Esophagus muscularis mucosa (tissue), 4 donors: ENCODE results near the gene LCOR. TPM values are rescaled to one million over a fixed set of nuclear protein-coding genes. Genes with fewer than 3 reads are reported as not detected.
A peak's percentile ranks its signal among the peaks of the same experiment; 100 is the strongest.

ENCODE experiments used
- DNase-seq: peaks from one replicate; pipeline ENCODE4 v3.0.0-alpha.2; 2017; ENCODE audit errors: extremely low spot score
- H3K27ac ChIP-seq, 4 donors: fragments of 200-600 bp; sonication (generic); replicated peaks in 1 of 4; 1 replicate in 3 of 4; 2 replicates in 1 of 4; pipeline ENCODE4 v1.5.1; 2016 to 2019; ENCODE audit warnings: mild to moderate bottlenecking in 1 of 4
- H3K27me3 ChIP-seq, 4 donors: fragments of 200-600 bp; sonication (generic); one replicate each; pipeline versions ENCODE4 v1.5.1 to v1.6.0; 2016 to 2019
- H3K36me3 ChIP-seq, 4 donors: fragments of 200-600 bp; sonication (generic); one replicate each; pipeline ENCODE4 v1.5.1; 2016 to 2019
- H3K4me1 ChIP-seq, 4 donors: fragments of 200-600 bp; sonication (generic); one replicate each; pipeline ENCODE4 v1.5.1; 2016 to 2019
- H3K4me3 ChIP-seq, 4 donors: fragments of 200-600 bp; sonication (generic); 1 replicate in 2 of 4; 2 replicates in 2 of 4; pipeline ENCODE4 v1.5.1; 2016 to 2019; ENCODE audit warnings: mild to moderate bottlenecking in 4 of 4, moderate library complexity in 1 of 4
- H3K9me3 ChIP-seq, 4 donors: fragments of 200-600 bp; sonication (generic); 1 replicate in 3 of 4; 2 replicates in 1 of 4; pipeline ENCODE4 v1.5.1; 2016 to 2019
- EP300 ChIP-seq: sonication (generic); formaldehyde crosslinking; IDR thresholded peaks from one replicate; pipeline ENCODE4 v1.6.1; 2017; ENCODE audit warnings: antibody characterized with exemption
- POLR2A ChIP-seq: fragments of 450-650 bp; IDR thresholded peaks from one replicate; pipeline ENCODE4 v1.6.1; 2017; ENCODE audit warnings: antibody characterized with exemption, moderate library complexity, mild to moderate bottlenecking, low read depth
- POLR2AphosphoS5 ChIP-seq, 2 donors: sonication (generic); formaldehyde crosslinking; IDR thresholded peaks; one replicate each; pipeline ENCODE4 v1.6.1; 2017; ENCODE audit warnings: antibody characterized with exemption in 2 of 2
- WGBS: methylation state at CpG from one replicate; pipeline ENCODE4 v1.1.5; 2018; 5-methylcytosine and 5-hydroxymethylcytosine counted together
- intact Hi-C: fragments of 100-400 bp; cut with DNase I; formaldehyde crosslinking; loops from one replicate; pipeline ENCODE4 v1.15.1; 2023
- total RNA-seq, 4 donors: library from RNA; depleted of rRNA; stranded (reverse); fragments of >200 nt; gene quantifications; one replicate each; pipeline versions ENCODE4 v1.1.0 to v1.2.1, GENCODE V29; 2016
- TF ChIP-seq, protein P1 (sequence below), 3 experiments: fragments of 200-600 bp in 2 of 3; fragments of 450-650 bp in 1 of 3; sonication (generic) in 2 of 3; IDR thresholded peaks; one replicate each; pipeline ENCODE4 v1.5.1; 2017 to 2019; ENCODE audit warnings: antibody characterized with exemption in 3 of 3, mild to moderate bottlenecking in 2 of 3, moderate library complexity in 1 of 3

LCOR gene
- total RNA-seq, 4 donors from 2014 or later = 23.1 to 43.2 (median 29.4) TPM

DNA sequence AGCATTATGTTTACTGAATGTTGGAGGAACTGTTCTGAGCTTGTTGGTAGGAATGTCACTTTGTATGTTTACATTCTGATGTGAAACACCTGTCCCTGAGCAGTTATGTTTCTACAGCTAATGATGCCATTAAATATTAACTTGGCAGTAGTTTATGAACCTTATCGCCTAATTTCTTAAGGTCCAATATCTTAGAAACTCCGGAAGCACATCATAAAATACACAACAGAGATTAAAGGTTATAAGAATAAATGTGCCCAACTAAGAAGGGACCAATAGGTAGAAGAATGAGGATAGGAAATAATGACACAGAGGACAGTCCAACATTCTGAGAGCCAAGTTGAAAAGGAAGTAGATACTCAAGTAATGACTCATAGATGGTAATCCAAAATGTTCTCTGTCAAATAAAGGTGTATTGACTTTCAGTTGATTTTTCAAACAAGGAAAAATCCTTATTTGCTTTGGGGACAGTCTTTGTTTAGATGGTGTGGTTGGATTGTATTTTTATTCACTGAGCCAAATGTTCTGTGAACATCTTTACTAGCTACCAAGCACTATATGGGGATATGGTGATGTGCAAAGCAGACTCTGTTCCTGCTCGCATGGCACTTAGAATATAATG is 31.9 kb downstream of the LCOR start:
- H3K4me3 ChIP-seq = no peak overlapping the region
- WGBS = 64% methylated on average over 3 of the region's 3 CpGs
- no peak for DNase-seq
- H3K4me1 ChIP-seq = peaks cover 16 to 44% (median 24%) of the 10 kb centered on the region in 4 donors
- no peaks in the 10 kb centered on the region for H3K9me3 ChIP-seq
- peak overlapping the region in 1 of 4 donors; percentile 16 for H3K27ac ChIP-seq
- H3K36me3 ChIP-seq = peaks cover 0 to 14% (median 0%) of the 10 kb centered on the region in 4 donors
- TF ChIP-seq POLR2AphosphoS5 (IDR thresholded peaks at IDR 0.05) (peak in 1 of 2 donors; percentile 40), POLR2A (no peak)
- intact Hi-C loops = no loop called here
- no peaks in the 10 kb centered on the region for H3K27me3 ChIP-seq

DNA sequence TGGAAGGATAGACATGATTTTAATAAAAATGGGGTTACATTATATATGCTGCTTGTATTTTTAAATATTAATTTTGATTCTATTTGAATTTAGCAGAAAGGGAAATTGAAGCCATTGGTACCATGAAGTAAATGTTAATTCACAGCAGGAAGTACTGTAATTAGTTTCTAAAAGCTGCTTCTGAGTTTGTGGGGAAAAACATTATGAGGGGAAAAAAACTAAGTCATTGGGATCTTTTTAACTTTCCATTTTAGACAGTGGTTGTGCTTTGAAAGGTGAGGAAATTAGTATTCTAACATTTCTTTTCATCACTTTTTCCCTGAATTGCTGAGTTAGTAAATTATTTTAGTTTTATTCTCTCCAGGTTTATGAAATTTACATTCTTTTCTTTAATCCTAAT is 41.0 kb downstream of the LCOR start:
- no peak for DNase-seq
- H3K27me3 ChIP-seq = no peaks in the 10 kb centered on the region
- intact Hi-C loops = no loop called here
- H3K27ac ChIP-seq = no peak overlapping the region
- peaks cover 7 to 26% (median 18%) of the 10 kb centered on the region in 4 donors for H3K4me1 ChIP-seq
- no peaks in the 10 kb centered on the region for H3K9me3 ChIP-seq
- TF ChIP-seq, protein P1, sequence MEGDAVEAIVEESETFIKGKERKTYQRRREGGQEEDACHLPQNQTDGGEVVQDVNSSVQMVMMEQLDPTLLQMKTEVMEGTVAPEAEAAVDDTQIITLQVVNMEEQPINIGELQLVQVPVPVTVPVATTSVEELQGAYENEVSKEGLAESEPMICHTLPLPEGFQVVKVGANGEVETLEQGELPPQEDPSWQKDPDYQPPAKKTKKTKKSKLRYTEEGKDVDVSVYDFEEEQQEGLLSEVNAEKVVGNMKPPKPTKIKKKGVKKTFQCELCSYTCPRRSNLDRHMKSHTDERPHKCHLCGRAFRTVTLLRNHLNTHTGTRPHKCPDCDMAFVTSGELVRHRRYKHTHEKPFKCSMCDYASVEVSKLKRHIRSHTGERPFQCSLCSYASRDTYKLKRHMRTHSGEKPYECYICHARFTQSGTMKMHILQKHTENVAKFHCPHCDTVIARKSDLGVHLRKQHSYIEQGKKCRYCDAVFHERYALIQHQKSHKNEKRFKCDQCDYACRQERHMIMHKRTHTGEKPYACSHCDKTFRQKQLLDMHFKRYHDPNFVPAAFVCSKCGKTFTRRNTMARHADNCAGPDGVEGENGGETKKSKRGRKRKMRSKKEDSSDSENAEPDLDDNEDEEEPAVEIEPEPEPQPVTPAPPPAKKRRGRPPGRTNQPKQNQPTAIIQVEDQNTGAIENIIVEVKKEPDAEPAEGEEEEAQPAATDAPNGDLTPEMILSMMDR (IDR thresholded peaks at IDR 0.05) = no peak
- TF ChIP-seq POLR2A (no peak), POLR2AphosphoS5 (IDR thresholded peaks at IDR 0.05) (no peak), EP300 (no peak)
- no peak overlapping the region for H3K4me3 ChIP-seq
- H3K36me3 ChIP-seq = no peaks in the 10 kb centered on the region

DNA sequence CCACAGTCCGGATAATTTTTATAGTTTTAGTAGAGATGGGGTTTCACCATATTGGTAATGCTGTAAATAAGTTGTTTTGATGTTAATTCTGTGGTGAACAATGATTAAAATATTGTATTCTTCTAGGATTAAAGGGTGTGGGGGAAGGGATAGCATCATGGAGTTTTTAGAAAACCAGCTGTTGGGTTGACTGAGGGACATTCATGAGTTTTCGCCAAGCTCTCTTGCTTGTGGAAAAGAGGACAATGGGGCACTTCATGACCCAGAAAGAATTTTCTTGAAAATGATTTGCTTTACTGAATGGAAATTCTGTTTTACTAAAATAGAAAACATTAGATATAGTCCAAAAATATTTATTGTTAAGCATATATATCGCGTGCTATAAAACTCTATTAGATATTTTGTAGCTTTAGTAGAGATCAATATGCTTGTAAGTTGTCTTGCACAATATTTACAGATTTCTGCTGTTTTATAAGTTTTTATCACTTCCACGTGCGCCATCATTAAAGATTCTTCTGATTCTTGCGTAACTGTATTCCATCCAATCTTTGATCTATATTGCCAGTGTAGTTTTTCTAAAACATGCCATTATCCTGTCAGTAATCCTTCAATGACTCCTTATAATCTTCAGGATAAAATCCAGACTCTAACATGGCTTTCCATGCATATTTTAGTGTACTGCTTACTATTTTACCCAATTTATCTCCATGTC is 41.8 kb downstream of the LCOR start:
- WGBS = 96% methylated on average over 7 of the region's 7 CpGs
- H3K27ac ChIP-seq = no peak overlapping the region
- intact Hi-C loops = no loop called here
- H3K4me3 ChIP-seq = no peak overlapping the region
- no peaks in the 10 kb centered on the region for H3K27me3 ChIP-seq
- H3K36me3 ChIP-seq = peaks cover 0 to 4% (median 0%) of the 10 kb centered on the region in 4 donors
- no peak for DNase-seq
- peaks cover 7 to 33% (median 24%) of the 10 kb centered on the region in 4 donors for H3K4me1 ChIP-seq
- TF ChIP-seq POLR2A (no peak), POLR2AphosphoS5 (IDR thresholded peaks at IDR 0.05) (no peak), EP300 (no peak)
- TF ChIP-seq, protein P1 (IDR thresholded peaks at IDR 0.05) = no peak
- H3K9me3 ChIP-seq = no peaks in the 10 kb centered on the region

DNA sequence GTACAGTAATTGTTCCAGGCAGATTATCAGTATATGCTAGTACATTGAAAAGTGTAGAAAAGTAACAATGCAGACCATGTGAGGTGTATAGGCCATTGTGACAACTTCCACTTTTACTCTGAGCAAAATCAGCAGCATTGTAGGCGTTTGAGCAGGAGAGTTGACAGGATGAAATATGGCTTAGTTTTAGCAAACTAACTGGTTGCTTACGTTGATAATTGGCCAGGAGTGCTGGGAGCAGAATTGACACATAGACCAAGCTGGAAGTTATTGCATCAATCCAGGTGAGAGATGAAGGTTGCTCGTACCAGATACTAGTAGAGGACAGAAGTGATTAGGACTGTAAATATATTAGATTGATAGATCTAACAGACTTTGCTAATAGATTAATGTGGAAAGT is 46.0 kb downstream of the LCOR start:
- DNase-seq = no peak
- WGBS = 49% methylated on average over 3 of the region's 3 CpGs
- TF ChIP-seq EP300 (no peak), POLR2AphosphoS5 (IDR thresholded peaks at IDR 0.05) (no peak), POLR2A (no peak)
- TF ChIP-seq, protein P1 (IDR thresholded peaks at IDR 0.05) = no peak
- H3K4me1 ChIP-seq = peaks cover 13 to 51% (median 32%) of the 10 kb centered on the region in 4 donors
- no peak overlapping the region for H3K4me3 ChIP-seq
- no peak overlapping the region for H3K27ac ChIP-seq
- peaks cover 0 to 4% (median 0%) of the 10 kb centered on the region in 4 donors for H3K36me3 ChIP-seq
- intact Hi-C loops = no loop called here
- no peaks in the 10 kb centered on the region for H3K27me3 ChIP-seq
- no peaks in the 10 kb centered on the region for H3K9me3 ChIP-seq

DNA sequence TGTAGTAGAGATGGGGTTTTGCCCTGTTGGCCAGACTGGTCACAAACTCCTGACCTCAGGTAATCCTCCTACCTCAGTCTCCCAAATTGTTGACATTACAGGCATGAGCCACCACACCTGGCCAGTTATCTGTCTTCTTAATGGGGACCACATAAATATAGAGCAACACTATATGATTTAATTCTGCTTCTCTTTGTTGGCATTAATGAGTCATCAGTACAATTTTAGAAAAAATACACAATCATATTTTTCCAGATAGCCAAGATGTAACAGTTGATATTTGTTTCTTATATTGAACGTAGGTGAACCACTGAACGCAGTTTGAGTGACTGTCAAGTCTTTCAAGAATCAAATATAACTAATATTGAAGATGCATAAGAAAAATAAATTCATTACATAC is 48.5 kb downstream of the LCOR start:
- Histone ChIP-seq H3K4me1 (peaks cover 20 to 51% (median 41%) of the 10 kb centered on the region in 4 donors), H3K9me3 (no peaks in the 10 kb centered on the region), H3K27ac (no peak overlapping the region), H3K27me3 (no peaks in the 10 kb centered on the region), H3K4me3 (no peak overlapping the region), H3K36me3 (peaks cover 0 to 4% (median 0%) of the 10 kb centered on the region in 4 donors)
- intact Hi-C loops = no loop called here
- no peak for TF ChIP-seq POLR2A
- no peak for TF ChIP-seq POLR2AphosphoS5 (IDR thresholded peaks at IDR 0.05)
- TF ChIP-seq, protein P1 (IDR thresholded peaks at IDR 0.05) = no peak
- TF ChIP-seq EP300 = no peak
- no peak for DNase-seq
- WGBS = 91% methylated on average over 2 of the region's 2 CpGs
